Fibroblast of pulmonary artery (primary cell): ENCODE measurements around the gene GHRH.

Experiments used
- DNase-seq: peaks from one replicate; pipeline ENCODE4 v3.0.0-alpha.2; 2010; ENCODE audit warnings: low read depth
- H3K4me3 ChIP-seq: replicated peaks from 2 replicates; pipeline ENCODE4 v1.5.1; 2011; ENCODE audit warnings: low read depth, mild to moderate bottlenecking, control low read depth, low read length, moderate library complexity
- CTCF ChIP-seq: IDR thresholded peaks from 2 replicates; pipeline ENCODE4 v1.5.1; 2011; ENCODE audit warnings: mild to moderate bottlenecking, control low read depth, low read length, inconsistent platforms; ENCODE audit errors: missing control alignments

Gene GHRH

GRCh38 chr20:37293301-37293943, 31.8 kb upstream of the GHRH start:
- no peak for DNase-seq
- no peak for TF ChIP-seq CTCF
- no peak overlapping the region for H3K4me3 ChIP-seq

GRCh38 chr20:37291724-37292126, 30.1 kb upstream of the GHRH start:
- no peak overlapping the region for H3K4me3 ChIP-seq
- no peak for DNase-seq
- TF ChIP-seq CTCF = no peak

GRCh38 chr20:37290158-37290810, 28.7 kb upstream of the GHRH start:
- H3K4me3 ChIP-seq = peak overlapping the region; percentile 78
- no peak for TF ChIP-seq CTCF
- DNase-seq = no peak

- H3K4me3 ChIP-seq = no peak overlapping the region
- no peak for DNase-seq
- no peak for TF ChIP-seq CTCF
Observed at GRCh38 chr20:37288091-37288490, 26.5 kb upstream of the GHRH start.

GRCh38 chr20:37285664-37286374, 24.2 kb upstream of the GHRH start:
- H3K4me3 ChIP-seq = no peak overlapping the region
- DNase-seq = no peak
- TF ChIP-seq CTCF = no peak

GRCh38 chr20:37284691-37285161, 23.1 kb upstream of the GHRH start:
- no peak overlapping the region for H3K4me3 ChIP-seq
- no peak for TF ChIP-seq CTCF
- no peak for DNase-seq
